H9 (cell line): ENCODE measurements around the gene REEP1. TPM values are rescaled to one million over a fixed set of nuclear protein-coding genes. Genes with fewer than 3 reads are reported as not detected.

ENCODE experiments used
- DNase-seq: peaks from one replicate; pipeline ENCODE4 v3.0.0-alpha.2; 2017
- H2AFZ ChIP-seq: one replicate; pipeline ENCODE4 v1.6.1; 2013; ENCODE audit warnings: mild to moderate bottlenecking, low read length, control low read depth, moderate library complexity
- H2AK5ac ChIP-seq: 2 replicates; pipeline ENCODE4 v1.6.1; 2013; ENCODE audit warnings: low read length, control low read depth, mixed read lengths; ENCODE audit not compliant: insufficient read length
- H2BK120ac ChIP-seq: one replicate; pipeline ENCODE4 v1.6.1; 2013; ENCODE audit warnings: low read depth, mild to moderate bottlenecking, low read length, control low read depth, inconsistent platforms; ENCODE audit not compliant: poor library complexity, severe bottlenecking
- H2BK12ac ChIP-seq: 2 replicates; pipeline ENCODE4 v1.6.1; 2013; ENCODE audit warnings: low read length, control low read depth, mixed read lengths, low read depth; ENCODE audit not compliant: insufficient read length
- H2BK15ac ChIP-seq: 2 replicates; pipeline ENCODE4 v1.6.1; 2013; ENCODE audit warnings: low read depth, low read length, control low read depth
- H2BK20ac ChIP-seq: one replicate; pipeline ENCODE4 v1.6.1; 2013; ENCODE audit warnings: low read depth, mild to moderate bottlenecking, low read length, control low read depth, inconsistent platforms; ENCODE audit not compliant: poor library complexity, severe bottlenecking
- H2BK5ac ChIP-seq: 2 replicates; pipeline ENCODE4 v1.6.1; 2013; ENCODE audit warnings: low read length, control low read depth, mixed read lengths; ENCODE audit not compliant: insufficient read length
- H3K14ac ChIP-seq: 2 replicates; pipeline ENCODE4 v1.6.1; 2013; ENCODE audit warnings: low read length, control low read depth; ENCODE audit not compliant: insufficient read depth
- H3K18ac ChIP-seq: 2 replicates; pipeline ENCODE4 v1.6.1; 2013; ENCODE audit warnings: low read depth, mild to moderate bottlenecking, mixed read lengths, low read length, control low read depth; ENCODE audit not compliant: insufficient read length
- H3K23ac ChIP-seq: 2 replicates; pipeline ENCODE4 v1.6.1; 2013; ENCODE audit warnings: low read length, control low read depth, mixed read lengths, low read depth; ENCODE audit not compliant: insufficient read length
- H3K23me2 ChIP-seq: 2 replicates; pipeline ENCODE4 v1.6.1; 2013; ENCODE audit warnings: low read depth, mild to moderate bottlenecking, mixed read lengths, low read length, control low read depth; ENCODE audit not compliant: insufficient read length, poor library complexity, severe bottlenecking
- H3K27ac ChIP-seq: 2 replicates; pipeline ENCODE4 v1.5.1; 2013; ENCODE audit warnings: low read length, control low read depth, mixed read lengths, low read depth; ENCODE audit not compliant: insufficient read length
- H3K27me3 ChIP-seq: 2 replicates; pipeline ENCODE4 v1.6.1; 2013; ENCODE audit warnings: low read length, control low read depth, inconsistent platforms; ENCODE audit not compliant: insufficient read depth
- H3K4ac ChIP-seq: 2 replicates; pipeline ENCODE4 v1.6.1; 2013; ENCODE audit warnings: low read depth, mild to moderate bottlenecking, control low read depth, inconsistent platforms, low read length, moderate library complexity
- H3K4me1 ChIP-seq: 2 replicates; pipeline ENCODE4 v1.6.1; 2013; ENCODE audit warnings: low read length, control low read depth, inconsistent platforms; ENCODE audit not compliant: insufficient read depth
- H3K4me2 ChIP-seq: 2 replicates; pipeline ENCODE4 v1.6.1; 2013; ENCODE audit warnings: low read length, control low read depth, mixed read lengths; ENCODE audit not compliant: insufficient read length, insufficient read depth
- H3K56ac ChIP-seq: 2 replicates; pipeline ENCODE4 v1.6.1; 2013; ENCODE audit warnings: low read depth, mild to moderate bottlenecking, mixed read lengths, low read length, control low read depth; ENCODE audit not compliant: insufficient read length
- H3K79me1 ChIP-seq: 2 replicates; pipeline ENCODE4 v1.6.1; 2013; ENCODE audit warnings: low read depth, mild to moderate bottlenecking, moderate library complexity, low read length, control low read depth, inconsistent platforms; ENCODE audit not compliant: insufficient read depth, poor library complexity, severe bottlenecking
- H3K79me2 ChIP-seq: 2 replicates; pipeline ENCODE4 v1.6.1; 2013; ENCODE audit warnings: low read length, control low read depth, inconsistent platforms; ENCODE audit not compliant: insufficient read depth
- H3K9ac ChIP-seq: 2 replicates; pipeline ENCODE4 v1.6.1; 2013; ENCODE audit warnings: low read length, control low read depth, mixed read lengths; ENCODE audit not compliant: insufficient read length; ENCODE audit errors: extremely low read depth
- H3K9me3 ChIP-seq: one replicate; pipeline ENCODE4 v1.6.1; 2013; ENCODE audit warnings: low read depth, low read length, inconsistent platforms; ENCODE audit not compliant: control insufficient read depth
- H3T11ph ChIP-seq: one replicate; pipeline ENCODE4 v1.6.1; 2013; ENCODE audit warnings: mild to moderate bottlenecking, low read length, control low read depth, inconsistent platforms
- H4K20me1 ChIP-seq: one replicate; pipeline ENCODE4 v1.6.1; 2013; ENCODE audit not compliant: control insufficient read depth, insufficient read length, insufficient read depth
- H4K5ac ChIP-seq: 2 replicates; pipeline ENCODE4 v1.6.1; 2013; ENCODE audit warnings: low read depth, mild to moderate bottlenecking, mixed read lengths, low read length, control low read depth; ENCODE audit not compliant: insufficient read length
- H4K8ac ChIP-seq: replicated peaks from 2 replicates; pipeline ENCODE4 v1.6.1; 2013; ENCODE audit warnings: low read length, control low read depth, mixed read lengths, low read depth; ENCODE audit not compliant: insufficient read length
- H4K91ac ChIP-seq: 2 replicates; pipeline ENCODE4 v1.6.1; 2013; ENCODE audit warnings: low read depth, mild to moderate bottlenecking, moderate library complexity, mixed read lengths, low read length, control low read depth; ENCODE audit not compliant: insufficient read length
- H3K27ac Mint-ChIP-seq, 3 experiments: 2 replicates in 2 of 3; 3 replicates in 1 of 3; pipeline ENCODE4 v1.8.0; 2020 to 2021; ENCODE audit warnings: mixed read lengths in 3 of 3, mild to moderate bottlenecking in 1 of 3, moderate library complexity in 1 of 3
- H3K27me3 Mint-ChIP-seq: 2 replicates; pipeline ENCODE4 v1.8.0; 2021; ENCODE audit warnings: low read depth, mild to moderate bottlenecking, moderate library complexity, mixed read lengths
- H3K36me3 Mint-ChIP-seq, 3 experiments: 2 replicates in 2 of 3; 3 replicates in 1 of 3; pipeline ENCODE4 v1.8.0; 2020 to 2021; ENCODE audit warnings: low read depth in 3 of 3, mixed read lengths in 3 of 3; ENCODE audit not compliant: insufficient read depth in 1 of 3
- H3K4me1 Mint-ChIP-seq, 2 experiments: 2 replicates each; pipeline ENCODE4 v1.8.0; 2020; ENCODE audit warnings: mixed read lengths in 2 of 2
- H3K4me3 Mint-ChIP-seq, 2 experiments: 2 replicates in 1 of 2; 3 replicates in 1 of 2; pipeline ENCODE4 v1.8.0; 2020 to 2021; ENCODE audit warnings: mild to moderate bottlenecking in 2 of 2, mixed read lengths in 2 of 2, moderate library complexity in 1 of 2
- H3K9me3 Mint-ChIP-seq, 2 experiments: 2 replicates in 1 of 2; 3 replicates in 1 of 2; pipeline ENCODE4 v1.8.0; 2020; ENCODE audit warnings: mild to moderate bottlenecking in 2 of 2, mixed read lengths in 2 of 2, moderate library complexity in 1 of 2
- CTCF ChIP-seq: fragments of 200-600 bp; sonication (generic); conservative IDR thresholded peaks from 3 replicates; pipeline ENCODE4 v1.8.0; 2021; ENCODE audit warnings: antibody characterized with exemption, mild to moderate bottlenecking
- WGBS: extraction: QIAGEN DNeasy Blood & Tissue Kit; methylation state at CpG from one replicate; pipeline ENCODE4 v1.1.7; 2013; ENCODE audit warnings: missing lambda C conversion rate, low lambda C conversion rate, mixed read lengths; ENCODE audit not compliant: insufficient read length; ENCODE audit errors: extremely low coverage; 5-methylcytosine and 5-hydroxymethylcytosine counted together
- total RNA-seq: library from RNA; stranded (reverse); gene quantifications from 2 replicates; pipeline ENCODE4 v1.2.1, GENCODE V29; 2021

Gene REEP1
- total RNA-seq, 1 experiment from 2014 or later = 1.3 TPM

- no peaks in the 10 kb centered on the region for H4K20me1 ChIP-seq
- H4K8ac ChIP-seq = no peak overlapping the region
- no peak overlapping the region for H3K4me2 ChIP-seq
- H3K4me3 Mint-ChIP-seq = no peak overlapping the region
- no peaks in the 10 kb centered on the region for H3K79me2 ChIP-seq
- TF ChIP-seq CTCF = no peak
- DNase-seq = no peak
- H2BK12ac ChIP-seq = no peak overlapping the region
- H2BK120ac ChIP-seq = no peak overlapping the region
- no peak overlapping the region for H2AK5ac ChIP-seq
- no peaks in the 10 kb centered on the region; a peak in 1 of 5 replicates for H3K9me3 Mint-ChIP-seq
- no peaks in the 10 kb centered on the region for H3K79me1 ChIP-seq
- H3K9me3 ChIP-seq = no peaks in the 10 kb centered on the region
- no peak overlapping the region for H3K4ac ChIP-seq
- no peak overlapping the region for H3K23ac ChIP-seq
- peaks cover 53% of the 10 kb centered on the region for H3K27me3 Mint-ChIP-seq
- no peak overlapping the region for H2AFZ ChIP-seq
- no peak overlapping the region for H2BK15ac ChIP-seq
- no peak overlapping the region for H2BK5ac ChIP-seq
- H2BK20ac ChIP-seq = no peak overlapping the region
- no CpG with 5 or more reads among the region's 8 CpGs for WGBS
- H3K27ac ChIP-seq = no peak overlapping the region
- no peak overlapping the region for H4K91ac ChIP-seq
- H3K4me1 ChIP-seq = no peaks in the 10 kb centered on the region
- H3K14ac ChIP-seq = no peak overlapping the region
- H4K5ac ChIP-seq = no peak overlapping the region
- H3K23me2 ChIP-seq = no peaks in the 10 kb centered on the region
- no peak overlapping the region for H3T11ph ChIP-seq
- H3K36me3 Mint-ChIP-seq = no peaks in the 10 kb centered on the region
- H3K27me3 ChIP-seq = no peaks in the 10 kb centered on the region
- no peak overlapping the region for H3K18ac ChIP-seq
- H3K27ac Mint-ChIP-seq = no peak overlapping the region; a peak in 2 of 7 replicates
- no peak overlapping the region for H3K9ac ChIP-seq
- H3K56ac ChIP-seq = no peak overlapping the region
- peaks cover 20 to 32% of the 10 kb centered on the region in 2 experiments for H3K4me1 Mint-ChIP-seq
Measured at GRCh38 chr2:86319700-86320580, 17.5 kb downstream of the REEP1 start.
